Measurements from ENCODE around the gene STK40. TPM values are rescaled to one million over a fixed set of nuclear protein-coding genes. Genes with fewer than 3 reads are reported as not detected.

Gene STK40
- total and polyA plus RNA-seq, 2 experiments from 2014 or later: 8.1 to 20.2 TPM

DNA sequence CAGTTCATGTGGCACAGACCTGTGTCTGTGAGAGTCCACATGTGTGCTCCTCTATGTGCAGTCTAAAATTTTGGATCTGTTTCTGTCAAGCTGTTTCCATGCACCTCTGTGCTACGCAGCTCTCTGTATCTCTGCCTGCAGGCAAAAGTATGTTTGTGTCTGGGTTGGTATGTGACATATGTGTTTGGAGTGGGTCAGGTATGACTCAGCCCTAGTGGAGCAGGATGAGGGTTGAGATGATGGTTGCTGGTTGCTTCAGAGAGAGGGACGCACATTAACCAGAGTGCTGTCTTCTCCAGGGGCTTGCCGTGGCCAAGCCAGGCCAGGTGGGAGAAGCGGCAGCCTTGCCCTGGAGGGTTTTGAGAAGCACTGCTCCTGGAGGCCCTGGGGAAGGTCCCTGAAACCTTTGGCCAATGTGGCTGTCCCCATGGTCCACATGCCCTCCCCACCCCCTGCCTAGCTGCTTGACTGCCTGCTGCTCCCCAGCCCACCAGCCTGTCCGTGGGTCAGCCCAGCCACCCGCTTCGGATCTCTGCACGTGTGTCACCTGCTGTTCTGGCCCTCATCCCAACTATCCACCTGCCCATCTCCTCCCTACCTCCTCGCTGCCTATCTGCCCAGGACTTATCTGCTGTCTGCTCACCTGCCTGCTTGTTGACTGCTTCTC, 58.2 kb downstream of the STK40 start:
- TF ChIP-seq ZNF331 (CRISPR knock-in tag; IDR thresholded peaks at IDR 0.05; ENCODE audit: low read depth) (no peak), CTCF (conservative IDR thresholded peaks at IDR 0.05; ENCODE audit: low read depth in 2 of 2) (no peak), JUNB (IDR thresholded peaks at IDR 0.05; ENCODE audit: unreplicated experiment) (no peak), POLR2AphosphoS5 (IDR thresholded peaks at IDR 0.05; ENCODE audit: low read depth) (no peak), ZNF114 (CRISPR knock-in tag; IDR thresholded peaks at IDR 0.05) (no peak), REST (IDR thresholded peaks at IDR 0.05; ENCODE audit: unreplicated experiment) (no peak), ETS1 (IDR thresholded peaks at IDR 0.05) (no peak), EZH2phosphoT487 (IDR thresholded peaks at IDR 0.05; ENCODE audit: unreplicated experiment) (no peak), STAT1 (IDR thresholded peaks at IDR 0.05; ENCODE audit: unreplicated experiment) (no peak), NANOG (IDR thresholded peaks at IDR 0.05; ENCODE audit: borderline replicate concordance) (no peak), CREB1 (CRISPR knock-in tag; IDR thresholded peaks at IDR 0.05; ENCODE audit: low read depth) (no peak), EZH2 (IDR thresholded peaks at IDR 0.05; ENCODE audit: low read depth, unreplicated experiment) (no peak)
- TF ChIP-seq, protein P1, sequence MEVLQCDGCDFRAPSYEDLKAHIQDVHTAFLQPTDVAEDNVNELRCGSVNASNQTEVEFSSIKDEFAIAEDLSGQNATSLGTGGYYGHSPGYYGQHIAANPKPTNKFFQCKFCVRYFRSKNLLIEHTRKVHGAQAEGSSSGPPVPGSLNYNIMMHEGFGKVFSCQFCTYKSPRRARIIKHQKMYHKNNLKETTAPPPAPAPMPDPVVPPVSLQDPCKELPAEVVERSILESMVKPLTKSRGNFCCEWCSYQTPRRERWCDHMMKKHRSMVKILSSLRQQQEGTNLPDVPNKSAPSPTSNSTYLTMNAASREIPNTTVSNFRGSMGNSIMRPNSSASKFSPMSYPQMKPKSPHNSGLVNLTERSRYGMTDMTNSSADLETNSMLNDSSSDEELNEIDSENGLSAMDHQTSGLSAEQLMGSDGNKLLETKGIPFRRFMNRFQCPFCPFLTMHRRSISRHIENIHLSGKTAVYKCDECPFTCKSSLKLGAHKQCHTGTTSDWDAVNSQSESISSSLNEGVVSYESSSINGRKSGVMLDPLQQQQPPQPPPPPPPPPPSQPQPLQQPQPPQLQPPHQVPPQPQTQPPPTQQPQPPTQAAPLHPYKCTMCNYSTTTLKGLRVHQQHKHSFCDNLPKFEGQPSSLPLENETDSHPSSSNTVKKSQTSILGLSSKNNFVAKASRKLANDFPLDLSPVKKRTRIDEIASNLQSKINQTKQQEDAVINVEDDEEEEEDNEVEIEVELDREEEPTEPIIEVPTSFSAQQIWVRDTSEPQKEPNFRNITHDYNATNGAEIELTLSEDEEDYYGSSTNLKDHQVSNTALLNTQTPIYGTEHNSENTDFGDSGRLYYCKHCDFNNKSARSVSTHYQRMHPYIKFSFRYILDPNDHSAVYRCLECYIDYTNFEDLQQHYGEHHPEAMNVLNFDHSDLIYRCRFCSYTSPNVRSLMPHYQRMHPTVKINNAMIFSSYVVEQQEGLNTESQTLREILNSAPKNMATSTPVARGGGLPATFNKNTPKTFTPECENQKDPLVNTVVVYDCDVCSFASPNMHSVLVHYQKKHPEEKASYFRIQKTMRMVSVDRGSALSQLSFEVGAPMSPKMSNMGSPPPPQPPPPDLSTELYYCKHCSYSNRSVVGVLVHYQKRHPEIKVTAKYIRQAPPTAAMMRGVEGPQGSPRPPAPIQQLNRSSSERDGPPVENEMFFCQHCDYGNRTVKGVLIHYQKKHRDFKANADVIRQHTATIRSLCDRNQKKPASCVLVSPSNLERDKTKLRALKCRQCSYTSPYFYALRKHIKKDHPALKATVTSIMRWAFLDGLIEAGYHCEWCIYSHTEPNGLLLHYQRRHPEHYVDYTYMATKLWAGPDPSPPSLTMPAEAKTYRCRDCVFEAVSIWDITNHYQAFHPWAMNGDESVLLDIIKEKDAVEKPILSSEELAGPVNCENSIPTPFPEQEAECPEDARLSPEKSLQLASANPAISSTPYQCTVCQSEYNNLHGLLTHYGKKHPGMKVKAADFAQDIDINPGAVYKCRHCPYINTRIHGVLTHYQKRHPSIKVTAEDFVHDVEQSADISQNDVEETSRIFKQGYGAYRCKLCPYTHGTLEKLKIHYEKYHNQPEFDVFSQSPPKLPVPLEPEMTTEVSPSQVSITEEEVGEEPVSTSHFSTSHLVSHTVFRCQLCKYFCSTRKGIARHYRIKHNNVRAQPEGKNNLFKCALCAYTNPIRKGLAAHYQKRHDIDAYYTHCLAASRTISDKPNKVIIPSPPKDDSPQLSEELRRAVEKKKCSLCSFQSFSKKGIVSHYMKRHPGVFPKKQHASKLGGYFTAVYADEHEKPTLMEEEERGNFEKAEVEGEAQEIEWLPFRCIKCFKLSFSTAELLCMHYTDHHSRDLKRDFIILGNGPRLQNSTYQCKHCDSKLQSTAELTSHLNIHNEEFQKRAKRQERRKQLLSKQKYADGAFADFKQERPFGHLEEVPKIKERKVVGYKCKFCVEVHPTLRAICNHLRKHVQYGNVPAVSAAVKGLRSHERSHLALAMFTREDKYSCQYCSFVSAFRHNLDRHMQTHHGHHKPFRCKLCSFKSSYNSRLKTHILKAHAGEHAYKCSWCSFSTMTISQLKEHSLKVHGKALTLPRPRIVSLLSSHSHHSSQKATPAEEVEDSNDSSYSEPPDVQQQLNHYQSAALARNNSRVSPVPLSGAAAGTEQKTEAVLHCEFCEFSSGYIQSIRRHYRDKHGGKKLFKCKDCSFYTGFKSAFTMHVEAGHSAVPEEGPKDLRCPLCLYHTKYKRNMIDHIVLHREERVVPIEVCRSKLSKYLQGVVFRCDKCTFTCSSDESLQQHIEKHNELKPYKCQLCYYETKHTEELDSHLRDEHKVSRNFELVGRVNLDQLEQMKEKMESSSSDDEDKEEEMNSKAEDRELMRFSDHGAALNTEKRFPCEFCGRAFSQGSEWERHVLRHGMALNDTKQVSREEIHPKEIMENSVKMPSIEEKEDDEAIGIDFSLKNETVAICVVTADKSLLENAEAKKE (CRISPR knock-in tag; IDR thresholded peaks at IDR 0.05): no peak
- Mint-ChIP-seq H3K4me1 (peaks cover 14% of the 10 kb centered on the region), H3K4me3 (no peak overlapping the region)

More for the DNA sequence above, 58.2 kb downstream of the STK40 start:
- no peak overlapping the region for H3K4me3 ChIP-seq
- peaks cover 18% of the 10 kb centered on the region for H3K4me1 ChIP-seq (ENCODE audit: insufficient read depth)
- H3K36me3 ChIP-seq (ENCODE audit: insufficient read depth): no peaks in the 10 kb centered on the region
- H4K20me1 ChIP-seq (replicated peaks; ENCODE audit: insufficient read depth): no peaks in the 10 kb centered on the region
- Mint-ChIP-seq H3K9me3 (no peaks in the 10 kb centered on the region), H3K27me3 (ENCODE audit: insufficient read depth, low read depth, poor library complexity) (peaks cover 23% of the 10 kb centered on the region), H3K27ac (no peak overlapping the region), H3K36me3 (ENCODE audit: low read depth) (peaks cover 3% of the 10 kb centered on the region)
- peaks cover 12% of the 10 kb centered on the region; the same call in 1 of the 2 replicates for H3F3A ChIP-seq (replicated peaks; ENCODE audit: low read depth)
- no peak for DNase-seq (ENCODE audit: low spot score)
- H2AFZ ChIP-seq: no peak overlapping the region
- H3K9me2 ChIP-seq (ENCODE audit: insufficient read depth): peaks cover 6% of the 10 kb centered on the region; the same call in 1 of the 2 replicates
- no peaks in the 10 kb centered on the region for H3K79me2 ChIP-seq (replicated peaks; ENCODE audit: insufficient read depth)
- no peak overlapping the region for H3K4me2 ChIP-seq
- peaks cover 24% of the 10 kb centered on the region for H3K27me3 ChIP-seq (ENCODE audit: insufficient read depth)
- no peak overlapping the region for H3K27ac ChIP-seq (ENCODE audit: low read depth)
- no peak for ATAC-seq
